Right lobe of liver (tissue), 6 donors: ENCODE results near the gene MYBPC3. TPM values are rescaled to one million over a fixed set of nuclear protein-coding genes. Genes with fewer than 3 reads are reported as not detected.
"Not testable (repeated sequence)": the region's sequence is repeated elsewhere in the genome, so short reads cannot be mapped to it uniquely, and the experiment has no call there.

Experiments used
- ATAC-seq, 4 donors: fragments of 200-7000 bp; cut with Tn5 transposase; one replicate each; pipeline ENCODE4 v1.9.1; 2020; ENCODE audit warnings: mild to moderate bottlenecking in 4 of 4, moderate library complexity in 4 of 4
- DNase-seq, 3 donors: peaks; one replicate each; pipeline ENCODE4 v3.0.0-alpha.2; 2020
- H3K27ac ChIP-seq, 3 donors: fragments of 200-600 bp; one replicate each; pipeline ENCODE4 v1.8.0; 2022
- H3K27me3 ChIP-seq, 2 donors: fragments of 200-600 bp; one replicate each; pipeline ENCODE4 v1.8.0; 2022
- H3K36me3 ChIP-seq, 4 donors: fragments of 200-600 bp; sonication (generic) in 1 of 4; one replicate each; pipeline versions ENCODE4 v1.5.1 to v1.8.0; 2017 to 2022; ENCODE audit warnings: control low read depth in 1 of 4
- H3K4me1 ChIP-seq, 4 donors: fragments of 200-600 bp; sonication (generic) in 1 of 4; one replicate each; pipeline versions ENCODE4 v1.5.1 to v1.8.0; 2017 to 2022; ENCODE audit warnings: control low read depth in 1 of 4
- H3K4me3 ChIP-seq, 3 donors: fragments of 200-600 bp; one replicate each; pipeline ENCODE4 v1.8.0; 2022
- H3K9me3 ChIP-seq, 4 donors: fragments of 200-600 bp; sonication (generic) in 1 of 4; one replicate each; pipeline versions ENCODE4 v1.5.1 to v1.8.0; 2017 to 2022; ENCODE audit warnings: control low read depth in 1 of 4
- CTCF ChIP-seq, 4 donors: fragments of 200-600 bp in 3 of 4; fragments of 450-650 bp in 1 of 4; IDR thresholded peaks; one replicate each; pipeline versions ENCODE4 v1.5.1 to v1.8.0; 2016 to 2022; ENCODE audit warnings: antibody characterized with exemption in 4 of 4, mild to moderate bottlenecking in 2 of 4
- POLR2A ChIP-seq: fragments of 450-650 bp; IDR thresholded peaks from one replicate; pipeline ENCODE4 v1.6.1; 2017; ENCODE audit warnings: antibody characterized with exemption, mild to moderate bottlenecking
- WGBS: methylation state at CpG from one replicate; pipeline ENCODE4 v1.1.6; 2018; ENCODE audit warnings: low coverage, low lambda C conversion rate; ENCODE audit not compliant: insufficient coverage; ENCODE audit errors: missing lambda C conversion rate; 5-methylcytosine and 5-hydroxymethylcytosine counted together
- intact Hi-C, 2 donors: fragments of 100-400 bp; cut with DNase I; formaldehyde crosslinking; loops; one replicate each; pipeline versions ENCODE4 v1.11.2 to v1.14.1; 2022
- total RNA-seq, 6 experiments: library from RNA; depleted of rRNA in 2 of 6; stranded (reverse); fragments of >200 nt in 2 of 6; fragmentation: NEBNext Ultra II Directional in 3 of 6; extraction: Animal tissue kit (Norgen Biotek cat#: 25700) in 3 of 6; gene quantifications; one replicate each; pipeline versions ENCODE4 v1.1.0 to v1.2.4, GENCODE V29; 2016 to 2023
- donor health status: DM: no; HTN: yes; CAD: no.
- donor health status: DM: no; HTN: no; CAD: no.
- donor health status: DM: no; HTN: no; CAD: no.
- donor health status: DM: no; HTN: yes; CAD: no.
- donor health status: DM: no; HTN: yes; CAD: no.

Gene MYBPC3
- total RNA-seq, 6 experiments from 2014 or later, result 0.04 to 0.24 (median 0.13) TPM; not detected in 1

- TF ChIP-seq POLR2A (no peak), CTCF (IDR thresholded peaks at IDR 0.05) (no peak)
- intact Hi-C loops, result no loop called here
- no peak for DNase-seq
- 89% methylated on average over 2 of the region's 2 CpGs for WGBS
- Histone ChIP-seq H3K36me3 (peaks cover 4 to 51% (median 17%) of the 10 kb centered on the region in 4 donors), H3K27me3 (no peaks in the 10 kb centered on the region), H3K27ac (no peak overlapping the region), H3K4me3 (no peak overlapping the region), H3K4me1 (no peaks in the 10 kb centered on the region), H3K9me3 (no peaks in the 10 kb centered on the region)
- no peak for ATAC-seq
Measured at GRCh38 chr11:47318166-47318565, 34.3 kb downstream of the MYBPC3 start.

DNA sequence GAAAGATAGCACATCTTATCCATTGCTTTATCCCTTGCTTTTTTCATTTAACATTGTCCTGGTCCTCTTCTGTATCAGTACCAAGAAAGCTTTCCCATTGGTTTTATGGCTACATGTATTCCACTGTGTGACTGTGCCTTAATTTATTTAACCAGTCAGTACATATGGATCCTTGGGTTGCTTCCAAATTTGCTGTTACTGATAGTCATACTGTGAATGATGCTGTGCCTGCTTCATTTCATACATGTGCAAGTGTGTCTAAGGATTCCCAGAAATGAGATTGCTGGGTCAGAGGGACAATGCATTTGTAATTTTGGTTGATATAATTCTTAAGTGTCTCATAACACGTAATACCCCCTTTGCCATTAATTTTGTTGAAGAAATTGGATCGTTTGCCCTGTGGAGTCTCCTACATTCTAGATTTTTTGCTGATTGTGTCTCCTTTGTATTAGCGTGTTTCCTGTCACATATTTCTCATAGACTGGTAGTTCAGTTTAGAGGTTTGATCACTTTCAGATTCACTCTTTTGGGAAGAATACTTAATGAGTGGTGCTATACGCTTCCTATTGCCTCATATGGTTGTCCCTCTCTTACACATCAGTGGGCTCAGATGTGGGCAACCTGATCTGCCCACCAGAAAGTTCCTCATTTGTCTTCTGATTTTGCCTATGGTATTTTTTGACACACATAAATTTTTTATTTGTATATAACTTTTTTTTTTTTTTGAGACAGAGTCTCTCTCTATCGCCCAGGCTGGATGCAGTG lies 35.3 kb downstream of the MYBPC3 start:
- no peak overlapping the region for H3K4me3 ChIP-seq
- no peak overlapping the region for H3K27ac ChIP-seq
- H3K36me3 ChIP-seq, result peaks cover 4 to 57% (median 16%) of the 10 kb centered on the region in 4 donors
- DNase-seq (no peak), ATAC-seq (no peak)
- intact Hi-C loops, result no loop called here
- H3K9me3 ChIP-seq, result no peaks in the 10 kb centered on the region
- H3K4me1 ChIP-seq, result no peaks in the 10 kb centered on the region
- WGBS, result 78% methylated on average over 5 of the region's 5 CpGs
- no peaks in the 10 kb centered on the region for H3K27me3 ChIP-seq
- TF ChIP-seq POLR2A (no peak), CTCF (IDR thresholded peaks at IDR 0.05) (no peak)

- H3K4me3 ChIP-seq, H3K27me3 ChIP-seq, ATAC-seq, DNase-seq, intact Hi-C loops, H3K27ac ChIP-seq, H3K9me3 ChIP-seq, H3K4me1 ChIP-seq: not testable (repeated sequence)
- H3K36me3 ChIP-seq, result peaks cover 4 to 58% (median 17%) of the 10 kb centered on the region in 4 donors
- WGBS, result 93% methylated on average over 8 of the region's 8 CpGs
Measured at GRCh38 chr11:47316501-47316900, 36.0 kb downstream of the MYBPC3 start.

DNA sequence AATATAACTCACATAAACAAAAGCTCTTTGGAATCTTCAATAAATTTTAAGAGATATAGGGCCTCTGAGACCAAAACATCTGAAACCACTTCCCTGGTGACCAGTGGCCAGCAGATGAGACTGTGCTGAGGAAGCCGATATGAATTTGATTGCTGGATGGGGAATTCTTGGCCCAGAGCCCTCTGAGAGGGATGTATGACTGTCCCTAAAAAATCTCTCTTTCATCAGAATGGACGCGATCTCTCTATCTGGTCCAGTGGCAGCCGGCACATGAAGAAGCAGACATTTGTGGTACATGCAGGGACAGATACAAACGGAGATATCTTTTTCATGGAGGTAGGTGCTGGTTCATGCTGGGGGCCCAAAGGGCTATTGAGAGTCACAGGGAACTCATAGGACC lies 37.5 kb downstream of the MYBPC3 start:
- TF ChIP-seq CTCF (IDR thresholded peaks at IDR 0.05) (no peak), POLR2A (no peak)
- ATAC-seq, result no peak
- no peak overlapping the region for H3K4me3 ChIP-seq
- intact Hi-C loops, result no loop called here
- no peak overlapping the region for H3K27ac ChIP-seq
- H3K9me3 ChIP-seq, result no peaks in the 10 kb centered on the region
- DNase-seq, result no peak
- no peaks in the 10 kb centered on the region for H3K4me1 ChIP-seq
- H3K36me3 ChIP-seq, result peaks cover 4 to 73% (median 26%) of the 10 kb centered on the region in 4 donors
- H3K27me3 ChIP-seq, result no peaks in the 10 kb centered on the region
- 83% methylated on average over 2 of the region's 5 CpGs for WGBS

DNA sequence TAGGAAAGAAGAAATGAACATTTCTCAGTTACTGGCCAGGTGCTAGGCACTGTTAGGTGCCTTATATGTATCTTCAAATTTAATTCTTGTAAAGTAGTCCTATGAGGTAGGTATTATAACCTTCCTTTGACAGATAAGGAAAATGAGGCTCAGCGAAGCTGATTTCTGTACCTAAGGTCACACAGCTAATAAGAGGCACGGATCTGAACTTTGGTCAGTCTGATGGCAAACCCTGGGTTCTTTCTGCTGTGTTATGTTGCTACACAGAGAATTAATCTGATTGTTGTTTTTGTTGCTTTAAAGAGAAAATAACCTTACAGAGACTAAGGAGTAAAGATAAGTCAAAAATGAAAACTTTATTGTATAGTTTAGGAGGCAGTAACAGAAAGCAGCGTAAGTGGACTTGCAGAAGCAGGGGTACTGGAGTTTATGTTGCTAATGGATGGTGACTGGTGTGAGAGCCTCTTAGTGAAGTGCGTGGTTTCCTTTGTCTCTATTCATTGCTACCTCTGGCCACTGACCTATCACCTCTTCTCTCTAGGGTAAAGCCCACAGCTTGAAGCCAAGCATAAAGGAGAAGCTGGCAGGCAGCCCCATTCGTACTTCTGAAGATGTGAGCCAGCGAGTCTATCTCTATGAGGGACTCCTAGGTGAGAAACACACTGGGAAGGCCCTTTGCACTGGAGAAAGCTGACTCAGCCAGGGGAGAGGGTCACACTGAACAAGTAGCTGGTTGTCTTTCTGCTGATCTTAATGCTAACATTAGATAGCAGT lies 44.3 kb downstream of the MYBPC3 start:
- H3K4me1 ChIP-seq, result peaks cover 0 to 25% (median 8%) of the 10 kb centered on the region in 4 donors
- no peak overlapping the region for H3K4me3 ChIP-seq
- no peak for TF ChIP-seq CTCF (IDR thresholded peaks at IDR 0.05)
- no peak for TF ChIP-seq POLR2A
- no peaks in the 10 kb centered on the region for H3K9me3 ChIP-seq
- peaks cover 7 to 60% (median 19%) of the 10 kb centered on the region in 4 donors for H3K36me3 ChIP-seq
- DNase-seq (no peak), ATAC-seq (peak in 3 of 4 donors; percentile 12 to 65 (median 35))
- peak overlapping the region in 1 of 3 donors; percentile 27 for H3K27ac ChIP-seq
- H3K27me3 ChIP-seq, result no peaks in the 10 kb centered on the region
- intact Hi-C loops, result no loop called here
- WGBS, result 57% methylated on average over 4 of the region's 6 CpGs
